Erythroblast (primary cell): ENCODE results near the gene AGR2.

ENCODE experiments used
- GATA1 ChIP-seq: IDR thresholded peaks from 2 replicates; pipeline ENCODE4 v1.6.1; 2011; ENCODE audit warnings: low read depth, mild to moderate bottlenecking, control low read depth, low read length, moderate library complexity
- POLR2A ChIP-seq: IDR thresholded peaks from 2 replicates; pipeline ENCODE4 v1.6.1; 2011; ENCODE audit warnings: mild to moderate bottlenecking, low read length

GRCh38 chr7:16815001-16815400 lies 10.2 kb upstream of the AGR2 start:
- no peak for TF ChIP-seq POLR2A
- no peak for TF ChIP-seq GATA1
